K562 (cell line): Measurements from ENCODE around the gene HOXB4. TPM values are rescaled to one million over a fixed set of nuclear protein-coding genes. Genes with fewer than 3 reads are reported as not detected.

ENCODE experiments used
- E2F4 ChIP-seq: sonication (generic); formaldehyde crosslinking; IDR thresholded peaks from 2 replicates; pipeline ENCODE4 v1.8.0; 2022; ENCODE audit warnings: mild to moderate bottlenecking, low read depth, missing genetic modification reagents
- LARP7 ChIP-seq: fragments of 450-650 bp; IDR thresholded peaks from 2 replicates; pipeline ENCODE4 v1.6.1; 2016
- NR0B1 ChIP-seq: fragments of 450-650 bp; IDR thresholded peaks from one replicate; pipeline ENCODE4 v1.6.1; 2018; ENCODE audit warnings: mild to moderate bottlenecking, moderate library complexity; ENCODE audit not compliant: partially characterized antibody
- OTX1 ChIP-seq: fragments of 450-650 bp; formaldehyde crosslinking; IDR thresholded peaks from 2 replicates; pipeline ENCODE4 v1.4.0; 2022; ENCODE audit warnings: mild to moderate bottlenecking
- XRCC4 ChIP-seq: IDR thresholded peaks from one replicate; pipeline ENCODE4 v1.6.1; 2011; ENCODE audit not compliant: insufficient read depth, insufficient read length; ENCODE audit errors: extremely low read depth
- ZBTB40 ChIP-seq, 2 experiments: fragments of 450-650 bp in 1 of 2; sonication (generic) in 1 of 2; formaldehyde crosslinking in 1 of 2; IDR thresholded peaks; 2 replicates each; pipeline versions ENCODE4 v1.7.1 to v1.9.0; 2016 to 2022; ENCODE audit warnings: inconsistent platforms in 1 of 2, mild to moderate bottlenecking in 1 of 2, missing genetic modification reagents in 1 of 2
- polyA plus RNA-seq, 8 experiments: library from polyadenylated mRNA; depleted of rRNA in 4 of 8; stranded (reverse) in 5 of 8; unstranded in 3 of 8; fragments of >200 nt; fragmentation: Nextera tagmentation in 2 of 8; fragmentation: Illumina TruSeq in 1 of 8; extraction: Ambion mirVana in 2 of 8; extraction: Trizol in 1 of 8; gene quantifications; 2 replicates each; pipeline versions ENCODE4 v1.2.1 to v1.2.3, GENCODE V29; 2011 to 2014; ENCODE audit warnings: inconsistent platforms in 1 of 8, missing spikeins in 1 of 8
- total RNA-seq, 7 experiments: library from RNA; depleted of rRNA in 6 of 7; stranded (reverse); fragments of >200 nt in 6 of 7; fragmentation: Illumina TruSeq in 2 of 7; extraction: Trizol in 2 of 7; gene quantifications; 2 replicates each; pipeline versions ENCODE4 v1.2.1 to v1.2.3, GENCODE V29; 2011 to 2021; ENCODE audit warnings: low replicate concordance in 1 of 7

HOXB4 gene
- total and polyA plus RNA-seq, 9 of the 15 experiments (the other 6 are each of a cell fraction or from before 2014, with no cell fraction given) = 1.6 to 34.9 (median 14.9) TPM

GRCh38 chr17:48537316-48537715, 40.8 kb downstream of the HOXB4 start (continued):
- TF ChIP-seq ZBTB40 (IDR thresholded peaks at IDR 0.05) (no peak), ZBTB40 (CRISPR knock-in tag; IDR thresholded peaks at IDR 0.05) (no peak), NR0B1 (no peak), LARP7 (peak; percentile 17; the same call in 1 of the 2 replicates), XRCC4 (no peak), OTX1 (CRISPR knock-in tag) (no peak), E2F4 (CRISPR knock-in tag) (no peak)
